BE2C (cell line): ENCODE results near the gene SLC16A14.

Experiments
- DNase-seq: peaks from one replicate; pipeline ENCODE4 v3.0.0-alpha.2; 2020
- H3K27me3 ChIP-seq: fragments of 250-450 bp; sonication (Bioruptor Pico); 2 replicates; pipeline ENCODE4 v1.5.1; 2020; ENCODE audit warnings: mild to moderate bottlenecking
- H3K36me3 ChIP-seq: fragments of 250-450 bp; sonication (Bioruptor Pico); 2 replicates; pipeline ENCODE4 v1.5.1; 2020; ENCODE audit warnings: mild to moderate bottlenecking
- H3K4me1 ChIP-seq: fragments of 250-450 bp; sonication (Bioruptor Pico); 2 replicates; pipeline ENCODE4 v1.5.1; 2020
- H3K4me3 ChIP-seq: 2 replicates; pipeline ENCODE4 v1.5.1; 2011; ENCODE audit warnings: low read depth, low read length
- H3K9me3 ChIP-seq: fragments of 250-450 bp; sonication (Bioruptor Pico); 2 replicates; pipeline ENCODE4 v1.5.1; 2020
- CTCF ChIP-seq: IDR thresholded peaks from 2 replicates; pipeline ENCODE4 v1.5.1; 2012; ENCODE audit warnings: mild to moderate bottlenecking, low read depth, low read length

SLC16A14 gene

GRCh38 chr2:230016844-230017243, 51.9 kb downstream of the SLC16A14 start:
- Histone ChIP-seq H3K9me3 (no peaks in the 10 kb centered on the region), H3K4me1 (no peaks in the 10 kb centered on the region), H3K27me3 (no peaks in the 10 kb centered on the region), H3K4me3 (no peak overlapping the region), H3K36me3 (no peaks in the 10 kb centered on the region)
- TF ChIP-seq CTCF: no peak
- DNase-seq: no peak

GRCh38 chr2:230012267-230012884, 56.3 kb downstream of the SLC16A14 start:
- Histone ChIP-seq H3K36me3 (no peaks in the 10 kb centered on the region), H3K4me3 (no peak overlapping the region), H3K27me3 (no peaks in the 10 kb centered on the region), H3K4me1 (no peaks in the 10 kb centered on the region), H3K9me3 (no peaks in the 10 kb centered on the region)
- TF ChIP-seq CTCF: no peak
- no peak for DNase-seq

GRCh38 chr2:230011617-230012016, 57.1 kb downstream of the SLC16A14 start:
- no peak for TF ChIP-seq CTCF
- H3K36me3 ChIP-seq: no peaks in the 10 kb centered on the region
- no peak for DNase-seq

GRCh38 chr2:230010501-230010900, 58.2 kb downstream of the SLC16A14 start:
- no peak for TF ChIP-seq CTCF
- no peak overlapping the region for H3K4me3 ChIP-seq
- H3K36me3 ChIP-seq: no peaks in the 10 kb centered on the region
- H3K4me1 ChIP-seq: no peaks in the 10 kb centered on the region
- H3K27me3 ChIP-seq: no peaks in the 10 kb centered on the region
- H3K9me3 ChIP-seq: no peaks in the 10 kb centered on the region
- DNase-seq: no peak

More at GRCh38 chr2:230011617-230012016, 57.1 kb downstream of the SLC16A14 start:
- Histone ChIP-seq H3K27me3 (no peaks in the 10 kb centered on the region), H3K9me3 (no peaks in the 10 kb centered on the region), H3K4me1 (no peaks in the 10 kb centered on the region), H3K4me3 (no peak overlapping the region)

- H3K27me3 ChIP-seq: no peaks in the 10 kb centered on the region
- H3K4me1 ChIP-seq: no peaks in the 10 kb centered on the region
- H3K9me3 ChIP-seq: no peaks in the 10 kb centered on the region
- no peaks in the 10 kb centered on the region for H3K36me3 ChIP-seq
- no peak for TF ChIP-seq CTCF
- no peak overlapping the region for H3K4me3 ChIP-seq
- DNase-seq: no peak
Observed at GRCh38 chr2:230008708-230009066, 60.0 kb downstream of the SLC16A14 start.

GRCh38 chr2:230007931-230008707, 60.6 kb downstream of the SLC16A14 start:
- H3K4me3 ChIP-seq: no peak overlapping the region

More at GRCh38 chr2:230007931-230008707, 60.6 kb downstream of the SLC16A14 start:
- no peaks in the 10 kb centered on the region for H3K36me3 ChIP-seq
- no peaks in the 10 kb centered on the region for H3K4me1 ChIP-seq
- peak; percentile 86 for TF ChIP-seq CTCF
- no peaks in the 10 kb centered on the region for H3K9me3 ChIP-seq
- H3K27me3 ChIP-seq: no peaks in the 10 kb centered on the region
- peak; percentile 76 for DNase-seq
